Neural crest cell (in vitro differentiated cells): Measurements from ENCODE around the gene HOXA11. TPM values are rescaled to one million over a fixed set of nuclear protein-coding genes. Genes with fewer than 3 reads are reported as not detected.

Experiments used
- DNase-seq: peaks from one replicate; pipeline ENCODE4 v3.0.0; 2021; ENCODE audit warnings: low read depth, mixed read lengths, low spot score
- H3K27ac Mint-ChIP-seq: one replicate; pipeline ENCODE4 v1.8.0; 2021; ENCODE audit warnings: mild to moderate bottlenecking, mixed read lengths; ENCODE audit not compliant: unreplicated experiment
- H3K27me3 Mint-ChIP-seq: 2 replicates; pipeline ENCODE4 v1.8.0; 2021; ENCODE audit warnings: low read depth, mild to moderate bottlenecking, mixed read lengths
- H3K36me3 Mint-ChIP-seq: 2 replicates; pipeline ENCODE4 v1.8.0; 2021; ENCODE audit warnings: low read depth, mild to moderate bottlenecking, mixed read lengths
- H3K4me1 Mint-ChIP-seq: 2 replicates; pipeline ENCODE4 v1.8.0; 2021; ENCODE audit warnings: mixed read lengths
- H3K4me3 Mint-ChIP-seq: one replicate; pipeline ENCODE4 v1.8.0; 2021; ENCODE audit warnings: mild to moderate bottlenecking, mixed read lengths
- H3K9me3 Mint-ChIP-seq: 2 replicates; pipeline ENCODE4 v1.8.0; 2021; ENCODE audit warnings: mixed read lengths
- CTCF ChIP-seq: fragments of 200-600 bp; sonication (generic); conservative IDR thresholded peaks from 2 replicates; pipeline ENCODE4 v1.5.0; 2021; ENCODE audit warnings: antibody characterized with exemption, mild to moderate bottlenecking
- total RNA-seq: library from RNA; stranded (reverse); gene quantifications from 2 replicates; pipeline ENCODE4 v1.2.1, GENCODE V29; 2021

Gene HOXA11
- total RNA-seq, 1 donor from 2014 or later: not detected

DNA sequence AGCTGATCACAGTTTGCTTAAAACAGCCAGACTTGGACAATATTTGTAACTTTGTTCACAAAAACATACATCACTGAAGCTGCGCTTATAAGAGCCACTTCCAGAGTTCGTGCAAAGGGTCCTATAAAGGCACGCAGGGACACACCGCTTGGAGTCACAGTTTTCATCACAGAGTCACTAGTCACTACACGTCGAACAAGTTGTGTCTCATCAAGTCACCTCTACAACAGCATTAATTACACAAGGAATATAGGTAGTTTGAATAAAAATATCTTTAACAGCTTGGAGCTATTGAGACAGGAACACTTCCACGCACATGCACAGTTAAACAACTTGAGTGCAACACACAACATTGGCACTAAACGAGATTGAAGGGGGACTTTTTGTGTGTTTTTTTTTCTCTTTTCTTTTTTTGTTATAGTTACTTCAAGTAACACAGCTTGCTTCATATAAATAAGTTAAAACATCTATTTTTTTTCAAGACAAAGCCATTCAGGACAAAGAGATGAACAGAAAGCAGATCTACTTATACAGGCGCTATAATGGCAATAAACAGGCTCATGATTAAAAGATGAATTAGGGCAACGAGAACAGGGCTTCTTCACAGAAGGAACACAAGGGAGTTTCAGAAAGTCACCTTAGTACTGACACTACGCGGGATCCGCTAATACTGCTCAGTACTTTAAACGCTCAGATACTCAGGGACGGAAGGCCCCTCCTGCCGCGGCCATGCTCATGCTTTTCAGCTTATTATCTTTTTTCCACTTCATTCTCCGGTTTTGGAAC lies 43.7 kb downstream of the HOXA11 start:
- H3K36me3 Mint-ChIP-seq: peaks cover 3% of the 10 kb centered on the region
- peaks cover 28% of the 10 kb centered on the region for H3K4me1 Mint-ChIP-seq
- DNase-seq: no peak
- H3K4me3 Mint-ChIP-seq: peak overlapping the region; percentile 81
- H3K9me3 Mint-ChIP-seq: peaks cover 2% of the 10 kb centered on the region
- H3K27ac Mint-ChIP-seq: peak overlapping the region; percentile 76
- TF ChIP-seq CTCF: no peak
- H3K27me3 Mint-ChIP-seq: peaks cover 100% of the 10 kb centered on the region

- no peak for DNase-seq
- H3K27ac Mint-ChIP-seq: peak overlapping the region; percentile 70
- no peak for TF ChIP-seq CTCF
- no peaks in the 10 kb centered on the region for H3K36me3 Mint-ChIP-seq
- H3K4me3 Mint-ChIP-seq: peak overlapping the region; percentile 81
- peaks cover 28% of the 10 kb centered on the region for H3K4me1 Mint-ChIP-seq
- H3K27me3 Mint-ChIP-seq: peaks cover 100% of the 10 kb centered on the region
- H3K9me3 Mint-ChIP-seq: no peaks in the 10 kb centered on the region
These were observed 44.7 kb downstream of the HOXA11 start for GRCh38 chr7:27140126-27140857.

DNA sequence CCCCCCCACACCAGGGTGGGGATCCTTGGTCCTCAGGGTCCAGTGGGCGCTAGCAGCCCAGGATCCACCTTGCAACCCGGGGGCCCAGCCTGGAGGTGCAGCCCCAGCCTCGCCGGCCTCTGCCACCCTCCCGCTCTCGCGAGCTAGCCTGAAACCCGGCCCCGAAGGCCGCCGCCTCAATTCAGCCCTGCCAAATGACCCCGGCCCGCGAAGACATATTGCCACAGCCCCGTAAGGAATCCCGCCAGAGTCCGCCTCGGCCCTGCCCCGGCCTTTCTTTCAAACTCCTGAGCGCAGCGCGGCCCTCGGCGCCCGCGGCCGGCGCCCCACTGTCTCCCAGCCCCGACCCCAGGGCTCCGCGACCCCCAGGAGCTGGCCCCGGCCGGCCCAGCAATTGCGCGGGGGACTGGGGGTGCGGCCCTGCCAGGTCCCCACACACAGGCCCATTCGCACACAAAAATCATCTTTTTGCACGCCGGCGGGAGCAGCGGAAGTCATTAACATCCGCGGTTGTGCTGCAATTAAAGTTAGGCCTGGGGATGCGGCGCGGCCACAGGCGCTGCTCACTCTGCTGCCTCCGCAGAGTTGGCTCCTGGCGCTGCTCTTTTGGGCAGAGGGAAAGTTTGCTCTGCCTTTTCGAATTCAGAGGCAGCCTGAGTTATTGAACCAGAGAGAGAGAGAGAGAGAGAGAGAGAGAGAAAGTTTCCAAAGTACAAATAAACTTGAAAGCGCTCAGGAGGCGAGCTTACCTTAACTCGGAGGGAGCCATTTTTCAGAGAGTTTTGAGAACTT lies 45.5 kb downstream of the HOXA11 start:
- Mint-ChIP-seq H3K4me1 (peaks cover 28% of the 10 kb centered on the region), H3K4me3 (peak overlapping the region; percentile 81), H3K36me3 (no peaks in the 10 kb centered on the region), H3K27me3 (peaks cover 100% of the 10 kb centered on the region), H3K9me3 (no peaks in the 10 kb centered on the region), H3K27ac (peak overlapping the region; percentile 64)
- DNase-seq: no peak
- no peak for TF ChIP-seq CTCF

DNA sequence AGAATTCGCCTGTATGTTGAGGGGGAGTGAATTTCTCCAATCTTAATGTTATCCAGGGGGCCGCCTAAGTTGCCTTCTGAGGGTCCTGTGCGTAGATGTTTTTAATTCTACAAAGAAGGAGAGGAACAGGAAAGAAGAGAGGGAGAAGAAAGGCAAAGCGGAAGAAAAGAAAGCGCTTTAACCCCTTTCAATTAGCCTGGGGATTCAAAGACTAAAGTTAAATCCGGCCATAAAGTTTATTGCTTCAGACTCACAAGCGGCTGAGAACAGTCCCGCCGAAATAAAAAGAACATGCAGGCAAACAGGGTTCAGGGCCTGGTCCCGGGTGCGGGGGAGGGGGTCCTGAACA lies 46.1 kb downstream of the HOXA11 start:
- no peaks in the 10 kb centered on the region for H3K9me3 Mint-ChIP-seq
- no peak for DNase-seq
- peak overlapping the region; percentile 81 for H3K4me3 Mint-ChIP-seq
- peaks cover 100% of the 10 kb centered on the region for H3K27me3 Mint-ChIP-seq
- no peak overlapping the region for H3K27ac Mint-ChIP-seq
- H3K4me1 Mint-ChIP-seq: peaks cover 22% of the 10 kb centered on the region
- TF ChIP-seq CTCF: no peak
- H3K36me3 Mint-ChIP-seq: peaks cover under 1% of the 10 kb centered on the region

- no peak for TF ChIP-seq CTCF
- peaks cover 21% of the 10 kb centered on the region for H3K4me1 Mint-ChIP-seq
- no peak for DNase-seq
- H3K4me3 Mint-ChIP-seq: peak overlapping the region; percentile 81
- peaks cover 100% of the 10 kb centered on the region for H3K27me3 Mint-ChIP-seq
- peaks cover 3% of the 10 kb centered on the region for H3K36me3 Mint-ChIP-seq
- H3K27ac Mint-ChIP-seq: no peak overlapping the region
- H3K9me3 Mint-ChIP-seq: no peaks in the 10 kb centered on the region
These were observed 46.6 kb downstream of the HOXA11 start for GRCh38 chr7:27138472-27138871.
